Kidney epithelial cell (primary cell): Measurements from ENCODE around the gene CDK9. TPM values are rescaled to one million over a fixed set of nuclear protein-coding genes. Genes with fewer than 3 reads are reported as not detected.

Experiments used
- DNase-seq: peaks from one replicate; pipeline ENCODE4 v3.0.0-alpha.2; 2010; ENCODE audit warnings: low read depth
- H3K27me3 ChIP-seq: 2 replicates; pipeline ENCODE4 v1.6.0; 2011; ENCODE audit warnings: low read length; ENCODE audit not compliant: control insufficient read depth, insufficient read depth
- H3K36me3 ChIP-seq: 2 replicates; pipeline ENCODE4 v1.5.1; 2011; ENCODE audit warnings: low read length; ENCODE audit not compliant: control insufficient read depth, insufficient read depth
- H3K4me3 ChIP-seq: 2 replicates; pipeline ENCODE4 v1.5.1; 2011; ENCODE audit warnings: low read depth, mild to moderate bottlenecking, control low read depth, low read length
- CTCF ChIP-seq: IDR thresholded peaks from 2 replicates; pipeline ENCODE4 v1.5.1; 2011; ENCODE audit warnings: mild to moderate bottlenecking, moderate library complexity, low read length, control low read depth, inconsistent platforms; ENCODE audit not compliant: insufficient read depth, poor library complexity, severe bottlenecking
- total RNA-seq: library from RNA; depleted of rRNA; stranded (reverse); fragments of >200 nt; gene quantifications from 2 replicates; pipeline ENCODE4 v1.2.3, GENCODE V29; 2015

Gene CDK9
- total RNA-seq, 1 donor from 2014 or later: 47.3 TPM

- DNase-seq: no peak
- no peak overlapping the region for H3K4me3 ChIP-seq
- H3K27me3 ChIP-seq: no peaks in the 10 kb centered on the region
- TF ChIP-seq CTCF: no peak
- peaks cover 7% of the 10 kb centered on the region for H3K36me3 ChIP-seq
Measured at GRCh38 chr9:127812936-127813675, 27.3 kb downstream of the CDK9 start.

- Histone ChIP-seq H3K4me3 (no peak overlapping the region), H3K36me3 (peaks cover 7% of the 10 kb centered on the region), H3K27me3 (no peaks in the 10 kb centered on the region)
- DNase-seq: no peak
- no peak for TF ChIP-seq CTCF
Measured at GRCh38 chr9:127813686-127814226, 27.9 kb downstream of the CDK9 start.

GRCh38 chr9:127814619-127815511 lies 29.0 kb downstream of the CDK9 start:
- H3K36me3 ChIP-seq: peaks cover 7% of the 10 kb centered on the region
- no peak for DNase-seq
- no peak for TF ChIP-seq CTCF

GRCh38 chr9:127815512-127816361 lies 29.9 kb downstream of the CDK9 start:
- DNase-seq: no peak
- Histone ChIP-seq H3K4me3 (no peak overlapping the region), H3K36me3 (peaks cover 5% of the 10 kb centered on the region), H3K27me3 (no peaks in the 10 kb centered on the region)
- TF ChIP-seq CTCF: no peak

More at GRCh38 chr9:127814619-127815511, 29.0 kb downstream of the CDK9 start:
- Histone ChIP-seq H3K4me3 (no peak overlapping the region), H3K27me3 (no peaks in the 10 kb centered on the region)

GRCh38 chr9:127816362-127816725 lies 30.5 kb downstream of the CDK9 start:
- no peak for TF ChIP-seq CTCF
- Histone ChIP-seq H3K27me3 (no peaks in the 10 kb centered on the region), H3K36me3 (peaks cover 5% of the 10 kb centered on the region), H3K4me3 (no peak overlapping the region)
- no peak for DNase-seq
